Measurements from ENCODE around the gene MRPS27. TPM values are rescaled to one million over a fixed set of nuclear protein-coding genes. Genes with fewer than 3 reads are reported as not detected.

MRPS27 gene
- total RNA-seq, 1 experiment from 2014 or later = 88.6 TPM

DNA sequence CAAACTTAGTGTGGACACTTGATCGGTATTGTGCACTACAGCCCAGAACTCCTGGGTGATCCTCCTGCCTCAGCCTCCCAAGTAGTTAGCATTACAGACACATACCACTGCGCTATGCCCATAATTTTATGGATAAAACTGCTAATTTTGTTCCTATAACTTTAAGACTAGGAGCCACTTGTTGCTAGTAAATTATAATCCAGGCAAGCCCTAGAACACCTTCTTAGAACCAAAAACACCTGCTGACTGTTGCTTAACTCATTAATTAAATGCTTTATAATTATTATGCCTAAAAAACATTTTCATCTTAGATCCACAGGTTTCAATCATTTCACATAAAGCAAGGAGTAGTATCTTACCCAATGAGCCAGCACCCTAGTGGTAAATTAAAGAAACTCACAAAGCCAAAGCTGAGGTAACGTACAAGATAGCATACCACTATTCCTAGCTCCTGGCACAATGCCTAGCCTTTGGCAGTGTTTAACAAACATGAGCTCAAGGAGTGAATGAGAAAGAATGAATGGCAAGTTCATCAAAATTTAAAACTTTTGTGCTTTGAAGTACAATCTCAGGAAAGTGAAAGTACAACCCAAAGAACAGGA lies 5.4 kb downstream of the MRPS27 start:
- CTCF ChIA-PET = no interaction called here
- no peaks in the 10 kb centered on the region for H3K27me3 ChIP-seq (replicated peaks; ENCODE audit: insufficient read depth, low read depth, low read length, poor library complexity)
- DNase-seq (ENCODE audit: low spot score) = peak; percentile 86
- no peak overlapping the region for H3K27ac ChIP-seq (ENCODE audit: low read depth, low read length, poor library complexity, severe bottlenecking)
- H3K4me3 ChIP-seq (ENCODE audit: low read depth, low read length, poor library complexity, severe bottlenecking) = no peak overlapping the region
- H3K4me1 ChIP-seq (ENCODE audit: insufficient read depth, low read length, poor library complexity, severe bottlenecking) = peaks cover 11% of the 10 kb centered on the region
- no TSS peak for BruUV-seq (replicated peaks)
- TF ChIP-seq, protein P1, sequence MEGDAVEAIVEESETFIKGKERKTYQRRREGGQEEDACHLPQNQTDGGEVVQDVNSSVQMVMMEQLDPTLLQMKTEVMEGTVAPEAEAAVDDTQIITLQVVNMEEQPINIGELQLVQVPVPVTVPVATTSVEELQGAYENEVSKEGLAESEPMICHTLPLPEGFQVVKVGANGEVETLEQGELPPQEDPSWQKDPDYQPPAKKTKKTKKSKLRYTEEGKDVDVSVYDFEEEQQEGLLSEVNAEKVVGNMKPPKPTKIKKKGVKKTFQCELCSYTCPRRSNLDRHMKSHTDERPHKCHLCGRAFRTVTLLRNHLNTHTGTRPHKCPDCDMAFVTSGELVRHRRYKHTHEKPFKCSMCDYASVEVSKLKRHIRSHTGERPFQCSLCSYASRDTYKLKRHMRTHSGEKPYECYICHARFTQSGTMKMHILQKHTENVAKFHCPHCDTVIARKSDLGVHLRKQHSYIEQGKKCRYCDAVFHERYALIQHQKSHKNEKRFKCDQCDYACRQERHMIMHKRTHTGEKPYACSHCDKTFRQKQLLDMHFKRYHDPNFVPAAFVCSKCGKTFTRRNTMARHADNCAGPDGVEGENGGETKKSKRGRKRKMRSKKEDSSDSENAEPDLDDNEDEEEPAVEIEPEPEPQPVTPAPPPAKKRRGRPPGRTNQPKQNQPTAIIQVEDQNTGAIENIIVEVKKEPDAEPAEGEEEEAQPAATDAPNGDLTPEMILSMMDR (conservative IDR thresholded peaks at IDR 0.05; ENCODE audit: low read depth, low read length) = peak; percentile 54
- TF ChIP-seq EZH2 (IDR thresholded peaks at IDR 0.05; ENCODE audit: borderline replicate concordance, low read depth, low read length, poor library complexity, severe bottlenecking) = no peak
- POLR2A ChIA-PET (ENCODE audit: low non-redundant PET) = no interaction called here
- intact Hi-C loops (cut with micrococcal nuclease; ENCODE audit: unreplicated experiment) = no loop called here
- H3K9me3 ChIP-seq (ENCODE audit: low read depth, low read length, poor library complexity, severe bottlenecking) = no peaks in the 10 kb centered on the region
- H3K36me3 ChIP-seq (ENCODE audit: insufficient read depth, low read length, poor library complexity, severe bottlenecking) = peaks cover 42% of the 10 kb centered on the region

DNA sequence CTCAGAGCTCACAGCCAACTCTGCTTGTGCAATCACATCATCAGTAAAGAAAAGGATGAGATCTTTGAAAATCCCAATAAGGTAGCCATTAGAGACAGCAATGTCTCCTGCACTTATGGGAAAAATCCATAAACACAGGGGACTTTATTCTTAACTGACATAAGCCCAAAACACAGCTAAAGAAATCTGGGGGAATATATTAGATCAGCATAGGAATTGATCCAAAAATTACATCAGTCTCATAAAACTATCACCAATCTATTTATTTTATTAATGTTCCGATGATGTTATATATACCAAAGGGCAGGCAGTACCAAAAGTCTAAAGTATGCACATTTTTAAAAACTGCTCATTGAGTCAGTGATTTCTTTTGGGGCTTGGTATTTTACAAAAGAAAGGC lies 6.9 kb downstream of the MRPS27 start:
- POLR2A ChIA-PET (ENCODE audit: low non-redundant PET) = interaction anchor here (0.5 kb wide), 1 partner anchor 24 kb away, joined by 4 read pairs; no protein-coding TSS in a partner anchor
- H3K4me3 ChIP-seq (ENCODE audit: low read depth, low read length, poor library complexity, severe bottlenecking) = no peak overlapping the region
- CTCF ChIA-PET = no interaction called here
- intact Hi-C loops (cut with micrococcal nuclease; ENCODE audit: unreplicated experiment) = no loop called here
- no TSS peak for BruUV-seq (replicated peaks)
- TF ChIP-seq, protein P1 (conservative IDR thresholded peaks at IDR 0.05; ENCODE audit: low read depth, low read length) = no peak
- TF ChIP-seq EZH2 (IDR thresholded peaks at IDR 0.05; ENCODE audit: borderline replicate concordance, low read depth, low read length, poor library complexity, severe bottlenecking) = no peak
- H3K27me3 ChIP-seq (replicated peaks; ENCODE audit: insufficient read depth, low read depth, low read length, poor library complexity) = no peaks in the 10 kb centered on the region
- no peak overlapping the region for H3K27ac ChIP-seq (ENCODE audit: low read depth, low read length, poor library complexity, severe bottlenecking)
- no peak for DNase-seq (ENCODE audit: low spot score)
- peaks cover 54% of the 10 kb centered on the region for H3K36me3 ChIP-seq (ENCODE audit: insufficient read depth, low read length, poor library complexity, severe bottlenecking)
- H3K4me1 ChIP-seq (ENCODE audit: insufficient read depth, low read length, poor library complexity, severe bottlenecking) = peaks cover 13% of the 10 kb centered on the region
- no peaks in the 10 kb centered on the region for H3K9me3 ChIP-seq (ENCODE audit: low read depth, low read length, poor library complexity, severe bottlenecking)

DNA sequence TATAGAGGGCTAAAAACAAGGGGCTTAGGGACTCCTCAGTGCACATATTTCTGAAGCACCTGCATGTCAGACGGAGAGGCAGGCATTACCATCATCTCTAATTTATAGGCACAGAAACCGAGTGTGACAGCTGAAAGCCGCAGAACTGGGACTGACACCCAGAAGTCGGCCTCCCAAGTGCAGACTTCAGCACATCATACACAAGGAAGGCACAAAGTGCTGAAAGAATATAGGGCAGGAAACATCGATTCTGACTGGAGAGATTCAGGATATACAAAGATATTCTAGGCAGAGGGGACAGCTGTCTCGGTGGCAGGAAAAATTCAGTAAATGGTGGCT lies 11.2 kb downstream of the MRPS27 start:
- no TSS peak for BruUV-seq (replicated peaks)
- Histone ChIP-seq H3K36me3 (ENCODE audit: insufficient read depth, low read length, poor library complexity, severe bottlenecking) (peaks cover 52% of the 10 kb centered on the region), H3K4me1 (ENCODE audit: insufficient read depth, low read length, poor library complexity, severe bottlenecking) (peaks cover 33% of the 10 kb centered on the region), H3K4me3 (ENCODE audit: low read depth, low read length, poor library complexity, severe bottlenecking) (peak overlapping the region; percentile 80), H3K27me3 (replicated peaks; ENCODE audit: insufficient read depth, low read depth, low read length, poor library complexity) (no peaks in the 10 kb centered on the region), H3K27ac (ENCODE audit: low read depth, low read length, poor library complexity, severe bottlenecking) (peak overlapping the region; percentile 98), H3K9me3 (ENCODE audit: low read depth, low read length, poor library complexity, severe bottlenecking) (no peaks in the 10 kb centered on the region)
- POLR2A ChIA-PET (ENCODE audit: low non-redundant PET) = interaction anchor here (0.6 to 0.7 kb wide), 2 partner anchors 526 to 1192 kb away, joined by 3 read pairs; no protein-coding TSS in a partner anchor
- TF ChIP-seq EZH2 (IDR thresholded peaks at IDR 0.05; ENCODE audit: borderline replicate concordance, low read depth, low read length, poor library complexity, severe bottlenecking) = no peak
- TF ChIP-seq, protein P1 (conservative IDR thresholded peaks at IDR 0.05; ENCODE audit: low read depth, low read length) = no peak
- intact Hi-C loops (cut with micrococcal nuclease; ENCODE audit: unreplicated experiment) = loop anchor here (2.0 to 5.0 kb wide), 2 partner anchors 172 to 526 kb away; no protein-coding TSS in a partner anchor
- CTCF ChIA-PET = interaction anchor here (1.0 to 1.4 kb wide), 3 partner anchors 11 to 525 kb away, joined by 6 to 7 read pairs (median 7); partner anchors contain the start of genes MRPS27 and PTCD2
- no peak for DNase-seq (ENCODE audit: low spot score)

All from A673 (cell line).